GM10248 (cell line): ENCODE data around the gene CLEC11A.

Source experiments
- CTCF ChIA-PET: fragments of 300-600 bp; sonication (Branson Sonifier 250); formaldehyde crosslinking; extraction: SDS; loops from one replicate; lab custom pipeline; 2021; ENCODE audit warnings: antibody characterized with exemption; lab: Yijun Ruan, JAX
- POLR2A ChIA-PET: fragments of 350-650 bp; sonication (Branson Sonifier 250); formaldehyde crosslinking; extraction: SDS; loops from one replicate; lab custom pipeline; 2020; ENCODE audit warnings: antibody characterized with exemption; lab: Yijun Ruan, JAX
- DNase-seq: peaks from one replicate; pipeline ENCODE4 v3.0.0; 2012; ENCODE audit errors: extremely low spot score
- CTCF ChIP-seq: IDR thresholded peaks from 2 replicates; pipeline ENCODE4 v1.5.1; 2012; ENCODE audit warnings: mild to moderate bottlenecking, low read depth; ENCODE audit errors: extremely low read depth, missing control alignments, control extremely low read depth

CLEC11A gene

GRCh38 chr19:50721441-50722137 lies 1.6 kb upstream of the CLEC11A start:
- DNase-seq = no peak
- TF ChIP-seq CTCF = no peak
- CTCF ChIA-PET = interaction anchor here (1.6 to 2.1 kb wide), 2 partner anchors 184 to 200 kb away, joined by 5 read pairs; no protein-coding TSS in a partner anchor
- POLR2A ChIA-PET = interaction anchor here (0.5 kb wide), 1 partner anchor 674 kb away, joined by 3 read pairs; no protein-coding TSS in a partner anchor

- TF ChIP-seq CTCF = no peak
- DNase-seq = no peak
- ChIA-PET CTCF (interaction anchor here (1.6 to 2.1 kb wide), 2 partner anchors 185 to 200 kb away, joined by 5 read pairs; no protein-coding TSS in a partner anchor), POLR2A (interaction anchor here (0.5 kb wide), 1 partner anchor 673 kb away, joined by 3 read pairs; no protein-coding TSS in a partner anchor)
Observed at GRCh38 chr19:50722201-50723013, 757 bp upstream of the CLEC11A start.

GRCh38 chr19:50723735-50724521 lies 764 bp downstream of the CLEC11A start:
- CTCF ChIA-PET = interaction anchor here (1.1 to 1.6 kb wide), 11 partner anchors 10 to 395 kb away, joined by 3 to 9 read pairs (median 4); partner anchors contain the start of gene KCNC3
- POLR2A ChIA-PET = no interaction called here
- DNase-seq = no peak
- no peak for TF ChIP-seq CTCF

DNA sequence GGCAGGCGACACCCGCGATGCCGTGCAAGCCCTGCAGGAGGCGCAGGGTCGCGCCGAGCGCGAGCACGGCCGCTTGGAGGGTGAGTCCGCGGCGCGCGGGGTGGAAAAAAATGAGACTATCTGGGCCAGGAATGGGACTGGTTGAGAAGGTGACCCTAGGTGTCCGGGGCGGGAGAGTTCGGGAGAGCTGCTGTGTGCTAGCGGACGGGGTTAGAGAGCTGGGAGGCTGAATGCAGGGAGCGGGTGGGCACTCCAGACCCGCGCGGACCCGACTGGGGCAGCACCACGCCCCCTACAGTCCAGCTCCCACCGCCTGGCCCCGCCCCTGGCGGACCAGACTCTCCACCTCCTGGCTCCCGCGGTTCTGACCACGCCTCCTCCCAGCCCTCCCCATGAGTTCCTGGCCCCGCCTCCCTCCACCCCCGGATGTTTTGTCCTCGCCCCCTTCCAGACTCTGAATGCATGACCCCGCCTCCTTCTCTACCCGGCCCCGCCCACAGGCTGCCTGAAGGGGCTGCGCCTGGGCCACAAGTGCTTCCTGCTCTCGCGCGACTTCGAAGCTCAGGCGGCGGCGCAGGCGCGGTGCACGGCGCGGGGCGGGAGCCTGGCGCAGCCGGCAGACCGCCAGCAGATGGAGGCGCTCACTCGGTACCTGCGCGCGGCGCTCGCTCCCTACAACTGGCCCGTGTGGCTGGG lies 1.5 kb downstream of the CLEC11A start:
- DNase-seq = peak; percentile 100
- TF ChIP-seq CTCF = peak; percentile 46
- POLR2A ChIA-PET = no interaction called here
- CTCF ChIA-PET = interaction anchor here (0.9 to 1.6 kb wide), 14 partner anchors 10 to 396 kb away, joined by 3 to 9 read pairs (median 4); partner anchors contain the start of gene KCNC3

DNA sequence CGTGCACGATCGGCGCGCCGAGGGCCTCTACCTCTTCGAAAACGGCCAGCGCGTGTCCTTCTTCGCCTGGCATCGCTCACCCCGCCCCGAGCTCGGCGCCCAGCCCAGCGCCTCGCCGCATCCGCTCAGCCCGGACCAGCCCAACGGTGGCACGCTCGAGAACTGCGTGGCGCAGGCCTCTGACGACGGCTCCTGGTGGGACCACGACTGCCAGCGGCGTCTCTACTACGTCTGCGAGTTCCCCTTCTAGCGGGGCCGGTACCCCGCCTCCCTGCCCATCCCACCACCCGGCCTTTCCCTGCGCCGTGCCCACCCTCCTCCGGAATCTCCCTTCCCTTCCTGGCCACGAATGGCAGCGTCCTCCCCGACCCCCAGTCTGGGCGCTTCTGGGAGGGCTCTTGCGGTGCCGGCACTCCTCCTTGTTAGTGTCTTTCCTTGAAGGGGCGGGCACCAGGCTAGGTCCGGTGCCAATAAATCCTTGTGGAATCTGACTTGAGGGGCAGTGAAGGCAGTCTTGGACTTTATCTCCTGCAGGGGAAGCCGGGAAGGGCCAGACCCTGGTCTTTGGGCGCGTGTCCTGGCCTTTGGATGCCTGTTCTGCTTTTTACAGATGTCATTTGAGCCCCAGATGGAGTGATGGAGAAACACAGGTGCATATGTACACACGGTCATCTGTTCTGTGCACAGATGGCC lies 2.2 kb downstream of the CLEC11A start:
- POLR2A ChIA-PET = no interaction called here

More for the DNA sequence above, 2.2 kb downstream of the CLEC11A start:
- no peak for TF ChIP-seq CTCF
- CTCF ChIA-PET = interaction anchor here (0.9 to 1.6 kb wide), 12 partner anchors 9 to 397 kb away, joined by 3 to 9 read pairs (median 5); partner anchors contain the start of gene KCNC3
- DNase-seq = no peak
